Fibroblast of lung (primary cell): ENCODE data around the gene GRIK2.

Experiments used
- CTCF ChIP-seq, 2 donors: IDR thresholded peaks in 1 of 2; conservative IDR thresholded peaks in 1 of 2; 1 replicate in 1 of 2; 2 replicates in 1 of 2; pipeline ENCODE4 v1.5.1; 2011 to 2012; ENCODE audit warnings: low read length in 2 of 2, control low read depth in 1 of 2, inconsistent platforms in 1 of 2, low read depth in 1 of 2, mild to moderate bottlenecking in 1 of 2
- EZH2 ChIP-seq: IDR thresholded peaks from 2 replicates; pipeline ENCODE4 v1.5.1; 2012; ENCODE audit warnings: low read length, control low read depth, mild to moderate bottlenecking; ENCODE audit errors: missing control alignments

GRCh38 chr6:101730954-101731353, 337.4 kb downstream of the GRIK2 start:
- no peak for TF ChIP-seq CTCF (conservative IDR thresholded peaks at IDR 0.05 in 1 of 2, IDR thresholded peaks at IDR 0.05 in 1 of 2; ENCODE audit: low read depth in 1 of 2, low read length in 2 of 2)
- no peak for TF ChIP-seq EZH2
